ENCODE results near the gene ZBTB7C. TPM values are rescaled to one million over a fixed set of nuclear protein-coding genes. Genes with fewer than 3 reads are reported as not detected.

ZBTB7C gene
- total and polyA plus RNA-seq, 9 of the 15 experiments (the other 6 are each of a cell fraction or from before 2014, with no cell fraction given) = not detected

- no peak for FAIRE-seq
- no TSS peak for BruUV-seq (replicated peaks)
- Histone ChIP-seq H3K9me3 (replicated peaks; ENCODE audit: control insufficient read depth, insufficient read depth, low read depth, low read length) (no peaks in the 10 kb centered on the region), H3K27me3 (ENCODE audit: control insufficient read depth in 2 of 2, insufficient read depth in 2 of 2, low read length in 2 of 2) (no peaks in the 10 kb centered on the region; a peak in 1 of 5 replicates), H2AFZ (ENCODE audit: low read depth, low read length) (no peak overlapping the region), H3K9me1 (ENCODE audit: control insufficient read depth, insufficient read depth, low read length) (no peaks in the 10 kb centered on the region), H4K20me1 (replicated peaks; ENCODE audit: control insufficient read depth, insufficient read depth, low read length) (no peaks in the 10 kb centered on the region), H3K4me3 (no peak overlapping the region), H3K79me2 (ENCODE audit: control insufficient read depth, insufficient read depth, low read length) (no peaks in the 10 kb centered on the region), H3K27ac (ENCODE audit: extremely low read depth, low read depth, low read length) (no peak overlapping the region), H3K4me2 (ENCODE audit: insufficient read depth, low read length) (no peak overlapping the region), H3K36me3 (ENCODE audit: control insufficient read depth, insufficient read depth, low read length) (no peaks in the 10 kb centered on the region), H3K4me1 (replicated peaks in 1 of 2; ENCODE audit: control insufficient read depth in 2 of 2, insufficient read depth in 2 of 2, low read length in 2 of 2) (no peaks in the 10 kb centered on the region; a peak in 1 of 5 replicates), H3K9ac (ENCODE audit: insufficient read depth in 1 of 2, low read depth in 2 of 2, low read length in 2 of 2) (no peak overlapping the region)
- no peak for DNase-seq (ENCODE audit: extremely low read depth in 1 of 4, low spot score in 3 of 4)
- TF ChIP-seq BCOR (IDR thresholded peaks at IDR 0.05) (no peak), CCAR2 (IDR thresholded peaks at IDR 0.05; ENCODE audit: low read depth, low read length) (no peak), ZNF282 (CRISPR knock-in tag; IDR thresholded peaks at IDR 0.05) (no peak), HDAC1 (IDR thresholded peaks at IDR 0.05) (no peak), MYNN (IDR thresholded peaks at IDR 0.05) (no peak), MYNN (CRISPR knock-in tag; IDR thresholded peaks at IDR 0.05) (no peak), ZNF263 (CRISPR knock-in tag; IDR thresholded peaks at IDR 0.05; ENCODE audit: borderline replicate concordance) (no peak), MCM3 (IDR thresholded peaks at IDR 0.05) (no peak), PRPF4 (IDR thresholded peaks at IDR 0.05; ENCODE audit: insufficient read depth, low read depth, low read length, poor library complexity, severe bottlenecking) (no peak), GTF2B (IDR thresholded peaks at IDR 0.05; ENCODE audit: extremely low read depth, insufficient read length) (no peak), ZNF589 (CRISPR knock-in tag; IDR thresholded peaks at IDR 0.05; ENCODE audit: low read depth) (no peak), ZNF140 (CRISPR knock-in tag; IDR thresholded peaks at IDR 0.05) (no peak), SMARCA5 (IDR thresholded peaks at IDR 0.05) (no peak), ZNF280B (CRISPR knock-in tag; IDR thresholded peaks at IDR 0.05) (no peak), EP300 (IDR thresholded peaks at IDR 0.05; ENCODE audit: low read length) (no peak), HOXB6 (CRISPR knock-in tag; IDR thresholded peaks at IDR 0.05; ENCODE audit: borderline replicate concordance) (no peak), PHB2 (IDR thresholded peaks at IDR 0.05; ENCODE audit: low read depth) (no peak), TFAP4 (CRISPR knock-in tag; IDR thresholded peaks at IDR 0.05; ENCODE audit: borderline replicate concordance) (no peak), ZNF740 (CRISPR knock-in tag; IDR thresholded peaks at IDR 0.05) (no peak), ZNF740 (tag; IDR thresholded peaks at IDR 0.05) (no peak), CCNT2 (IDR thresholded peaks at IDR 0.05; ENCODE audit: borderline replicate concordance, extremely low read depth, insufficient read length, low read depth, low read length) (no peak), MAFF (IDR thresholded peaks at IDR 0.05; ENCODE audit: low read length) (no peak)
- intact Hi-C loops (cut with micrococcal nuclease) (no loop called here), in situ Hi-C loops (cut with MboI) (no loop called here)
- no peak for ATAC-seq
- ChIA-PET CTCF (ENCODE audit: low intra/inter-chr PET ratio) (no interaction called here), POLR2A (no interaction called here)
- no CpG with 5 or more reads among the region's 1 CpG for WGBS (ENCODE audit: insufficient coverage, low coverage, missing lambda C conversion rate)
Measured at GRCh38 chr18:47978603-47979002, 430.6 kb downstream of the ZBTB7C start.

Measured in K562 (cell line).